ENCODE data around the gene TEX22. TPM values are rescaled to one million over a fixed set of nuclear protein-coding genes. Genes with fewer than 3 reads are reported as not detected.
A peak's percentile ranks its signal among the peaks of the same experiment; 100 is the strongest.

TEX22 gene
- total and polyA plus RNA-seq, 2 experiments from 2014 or later: 0.21 TPM

- DNase-seq (ENCODE audit: low spot score) (peak; percentile 24), ATAC-seq (no peak)
- Histone ChIP-seq H4K20me1 (replicated peaks; ENCODE audit: insufficient read depth) (peaks cover 8% of the 10 kb centered on the region), H3K4me3 (no peak overlapping the region), H3K27ac (ENCODE audit: low read depth) (no peak overlapping the region), H3K36me3 (ENCODE audit: insufficient read depth) (no peaks in the 10 kb centered on the region), H3K27me3 (ENCODE audit: insufficient read depth) (no peaks in the 10 kb centered on the region), H2AFZ (no peak overlapping the region), H3K79me2 (replicated peaks; ENCODE audit: insufficient read depth) (peaks cover 8% of the 10 kb centered on the region), H3K4me1 (ENCODE audit: insufficient read depth) (no peaks in the 10 kb centered on the region), H3K9me2 (ENCODE audit: insufficient read depth) (no peaks in the 10 kb centered on the region), H3F3A (replicated peaks; ENCODE audit: low read depth) (no peaks in the 10 kb centered on the region; the same call in 1 of the 2 replicates), H3K4me2 (no peak overlapping the region)
- Mint-ChIP-seq H3K4me3 (no peak overlapping the region), H3K4me1 (peaks cover 5% of the 10 kb centered on the region; the same call in 1 of the 3 replicates), H3K9me3 (no peaks in the 10 kb centered on the region; the same call in none of the 3 replicates), H3K27ac (no peak overlapping the region), H3K27me3 (ENCODE audit: insufficient read depth, low read depth, poor library complexity) (peaks cover 2% of the 10 kb centered on the region), H3K36me3 (ENCODE audit: low read depth) (peaks cover 3% of the 10 kb centered on the region; the same call in 1 of the 3 replicates)
- no peak for TF ChIP-seq NANOG (IDR thresholded peaks at IDR 0.05; ENCODE audit: borderline replicate concordance)
- TF ChIP-seq ZNF114 (CRISPR knock-in tag; IDR thresholded peaks at IDR 0.05): no peak
- TF ChIP-seq EZH2phosphoT487 (IDR thresholded peaks at IDR 0.05; ENCODE audit: unreplicated experiment): no peak
- no peak for TF ChIP-seq ETS1 (IDR thresholded peaks at IDR 0.05)
- TF ChIP-seq JUNB (IDR thresholded peaks at IDR 0.05; ENCODE audit: unreplicated experiment): no peak
- TF ChIP-seq ZNF331 (CRISPR knock-in tag; IDR thresholded peaks at IDR 0.05; ENCODE audit: low read depth): no peak
- no peak for TF ChIP-seq ZNF462 (CRISPR knock-in tag; IDR thresholded peaks at IDR 0.05)
- TF ChIP-seq POLR2AphosphoS5 (IDR thresholded peaks at IDR 0.05; ENCODE audit: low read depth): no peak
- TF ChIP-seq CTCF (conservative IDR thresholded peaks at IDR 0.05; ENCODE audit: low read depth in 2 of 2): no peak
- TF ChIP-seq CREB1 (CRISPR knock-in tag; IDR thresholded peaks at IDR 0.05; ENCODE audit: low read depth): no peak
- no peak for TF ChIP-seq EZH2 (IDR thresholded peaks at IDR 0.05; ENCODE audit: low read depth, unreplicated experiment)
- no peak for TF ChIP-seq STAT1 (IDR thresholded peaks at IDR 0.05; ENCODE audit: unreplicated experiment)
- no peak for TF ChIP-seq REST (IDR thresholded peaks at IDR 0.05; ENCODE audit: unreplicated experiment)
Observed at GRCh38 chr14:105350450-105351244, 47.7 kb upstream of the TEX22 start.
